Smooth muscle cell (in vitro differentiated cells): Measurements from ENCODE around the gene ALG9. TPM values are rescaled to one million over a fixed set of nuclear protein-coding genes. Genes with fewer than 3 reads are reported as not detected.
A peak's percentile ranks its signal among the peaks of the same experiment; 100 is the strongest.

Source experiments
- DNase-seq: peaks from one replicate; lab custom pipeline; 2025; ENCODE audit not compliant: unreplicated experiment; lab: John Stamatoyannopoulos, UW
- H2AFZ ChIP-seq: fragments of 200-600 bp; sonication (generic); 2 replicates; pipeline ENCODE4 v1.6.0; 2016; ENCODE audit warnings: antibody characterized with exemption, low read depth, mild to moderate bottlenecking
- H3F3A ChIP-seq: fragments of 200-600 bp; sonication (generic); 2 replicates; pipeline ENCODE4 v1.6.0; 2017; ENCODE audit warnings: antibody characterized with exemption, low read depth
- H3K27ac ChIP-seq: fragments of 200-600 bp; sonication (generic); 2 replicates; pipeline ENCODE4 v1.5.1; 2016; ENCODE audit warnings: low read depth, mild to moderate bottlenecking
- H3K27me3 ChIP-seq: fragments of 200-600 bp; sonication (generic); 2 replicates; pipeline ENCODE4 v1.6.1; 2016; ENCODE audit warnings: low read depth, mild to moderate bottlenecking
- H3K36me3 ChIP-seq: fragments of 200-600 bp; sonication (generic); 2 replicates; pipeline ENCODE4 v1.5.1; 2016; ENCODE audit warnings: low read depth
- H3K4me1 ChIP-seq: fragments of 200-600 bp; sonication (generic); 2 replicates; pipeline ENCODE4 v1.5.1; 2016; ENCODE audit warnings: low read depth
- H3K4me2 ChIP-seq: fragments of 200-600 bp; sonication (generic); 2 replicates; pipeline ENCODE4 v1.6.0; 2016; ENCODE audit warnings: mild to moderate bottlenecking
- H3K4me3 ChIP-seq: fragments of 200-600 bp; sonication (generic); 2 replicates; pipeline ENCODE4 v1.5.1; 2016; ENCODE audit warnings: mild to moderate bottlenecking
- H3K79me2 ChIP-seq: fragments of 200-600 bp; sonication (generic); 2 replicates; pipeline ENCODE4 v1.6.0; 2016; ENCODE audit warnings: low read depth, mild to moderate bottlenecking
- H3K9ac ChIP-seq: fragments of 200-600 bp; sonication (generic); 2 replicates; pipeline ENCODE4 v1.6.0; 2016; ENCODE audit warnings: low read depth
- H3K9me3 ChIP-seq: fragments of 200-600 bp; sonication (generic); replicated peaks from 2 replicates; pipeline ENCODE4 v1.5.1; 2016; ENCODE audit warnings: low read depth
- H4K20me1 ChIP-seq: fragments of 200-600 bp; sonication (generic); 2 replicates; pipeline ENCODE4 v1.6.0; 2016; ENCODE audit warnings: low read depth
- CTCF ChIP-seq: fragments of 200-600 bp; sonication (generic); IDR thresholded peaks from 2 replicates; pipeline ENCODE4 v1.5.1; 2017; ENCODE audit warnings: borderline replicate concordance, mild to moderate bottlenecking, antibody characterized with exemption; ENCODE audit not compliant: insufficient read depth, poor library complexity, severe bottlenecking
- WGBS: methylation state at CpG from one replicate; pipeline ENCODE4 v1.1.7; 2016; ENCODE audit warnings: low lambda C conversion rate; 5-methylcytosine and 5-hydroxymethylcytosine counted together
- polyA plus RNA-seq: library from polyadenylated mRNA; unstranded; fragments of >200 nt; fragmentation: Nextera tagmentation; extraction: Ambion mirVana; gene quantifications from 2 replicates; pipeline ENCODE4 v1.2.1, GENCODE V29; 2016
- total RNA-seq: library from RNA; depleted of rRNA; stranded (reverse); fragments of >200 nt; gene quantifications from 2 replicates; pipeline ENCODE4 v1.2.3, GENCODE V29; 2014

Gene ALG9
- total and polyA plus RNA-seq, 2 experiments from 2014 or later, result 70.5 to 116 TPM

GRCh38 chr11:111910676-111911562 is 39.5 kb upstream of the ALG9 start:
- WGBS, result 88% methylated on average over 9 of the region's 9 CpGs
- H3K4me3 ChIP-seq, result no peak overlapping the region
- H2AFZ ChIP-seq, result no peak overlapping the region
- peak overlapping the region; percentile 74 for H3K4me2 ChIP-seq
- H3K27me3 ChIP-seq, result no peaks in the 10 kb centered on the region
- H3K4me1 ChIP-seq, result peaks cover 9% of the 10 kb centered on the region
- H3K27ac ChIP-seq, result peak overlapping the region; percentile 82
- H3K9me3 ChIP-seq, result no peaks in the 10 kb centered on the region
- H3F3A ChIP-seq, result no peaks in the 10 kb centered on the region
- H3K36me3 ChIP-seq, result no peaks in the 10 kb centered on the region
- no peak for TF ChIP-seq CTCF
- H4K20me1 ChIP-seq, result no peaks in the 10 kb centered on the region
- H3K79me2 ChIP-seq, result no peaks in the 10 kb centered on the region
- no peak overlapping the region for H3K9ac ChIP-seq
- no peak for DNase-seq

GRCh38 chr11:111909378-111909777 is 38.0 kb upstream of the ALG9 start:
- no peaks in the 10 kb centered on the region for H3K27me3 ChIP-seq
- peak overlapping the region; percentile 41 for H3K27ac ChIP-seq
- no peak overlapping the region for H2AFZ ChIP-seq
- H3K9ac ChIP-seq, result no peak overlapping the region
- no peak for TF ChIP-seq CTCF
- no peaks in the 10 kb centered on the region for H4K20me1 ChIP-seq
- peaks cover 9% of the 10 kb centered on the region for H3K4me1 ChIP-seq
- peak overlapping the region; percentile 74 for H3K4me2 ChIP-seq
- H3K9me3 ChIP-seq, result no peaks in the 10 kb centered on the region
- no peaks in the 10 kb centered on the region for H3K36me3 ChIP-seq
- no peaks in the 10 kb centered on the region for H3K79me2 ChIP-seq
- no peaks in the 10 kb centered on the region for H3F3A ChIP-seq
- no peak overlapping the region for H3K4me3 ChIP-seq
- 33% methylated on average over 5 of the region's 5 CpGs for WGBS
- DNase-seq, result no peak

GRCh38 chr11:111908639-111909305 is 37.4 kb upstream of the ALG9 start:
- no peak overlapping the region for H3K9ac ChIP-seq
- no peaks in the 10 kb centered on the region for H3K9me3 ChIP-seq
- H3K27ac ChIP-seq, result peak overlapping the region; percentile 41
- no peak overlapping the region for H3K4me3 ChIP-seq
- no peaks in the 10 kb centered on the region for H3F3A ChIP-seq
- peaks cover 9% of the 10 kb centered on the region for H3K4me1 ChIP-seq
- no peaks in the 10 kb centered on the region for H3K36me3 ChIP-seq
- no peak overlapping the region for H2AFZ ChIP-seq
- no peak for DNase-seq
- no peaks in the 10 kb centered on the region for H3K79me2 ChIP-seq
- no peak for TF ChIP-seq CTCF
- no peaks in the 10 kb centered on the region for H4K20me1 ChIP-seq
- 88% methylated on average over 5 of the region's 5 CpGs for WGBS
- H3K27me3 ChIP-seq, result no peaks in the 10 kb centered on the region
- no peak overlapping the region for H3K4me2 ChIP-seq
